Sigmoid colon (tissue), 7 donors: Measurements from ENCODE around the gene RALB. TPM values are rescaled to one million over a fixed set of nuclear protein-coding genes. Genes with fewer than 3 reads are reported as not detected.

ENCODE experiments used
- DNase-seq: peaks from one replicate; pipeline ENCODE4 v3.0.0-alpha.2; 2019
- H3K27ac ChIP-seq, 4 donors: fragments of 200-600 bp; sonication (generic); one replicate each; pipeline ENCODE4 v1.5.1; 2016 to 2019; ENCODE audit warnings: mild to moderate bottlenecking in 1 of 4
- H3K27me3 ChIP-seq, 3 donors: fragments of 200-600 bp; sonication (generic); one replicate each; pipeline ENCODE4 v1.5.1; 2019; ENCODE audit warnings: mild to moderate bottlenecking in 1 of 3
- H3K36me3 ChIP-seq, 4 donors: fragments of 200-600 bp; sonication (generic); one replicate each; pipeline ENCODE4 v1.5.1; 2016 to 2019
- H3K4me1 ChIP-seq, 4 donors: fragments of 200-600 bp; sonication (generic); one replicate each; pipeline ENCODE4 v1.5.1; 2017 to 2019
- H3K4me3 ChIP-seq, 4 donors: fragments of 200-600 bp; sonication (generic); one replicate each; pipeline ENCODE4 v1.5.1; 2017 to 2019; ENCODE audit warnings: mild to moderate bottlenecking in 2 of 4, moderate library complexity in 1 of 4
- H3K9me3 ChIP-seq, 4 donors: fragments of 200-600 bp in 3 of 4; sonication (generic) in 3 of 4; one replicate each; pipeline versions ENCODE4 v1.5.1 to v1.6.1; 2013 to 2019
- CTCF ChIP-seq, 4 experiments: fragments of 450-650 bp in 3 of 4; fragments of 200-600 bp in 1 of 4; IDR thresholded peaks; one replicate each; pipeline ENCODE4 v1.5.1; 2016 to 2019; ENCODE audit warnings: antibody characterized with exemption in 4 of 4, mild to moderate bottlenecking in 3 of 4, moderate library complexity in 2 of 4
- EP300 ChIP-seq, 4 donors: sonication (generic); formaldehyde crosslinking; IDR thresholded peaks; one replicate each; pipeline ENCODE4 v1.6.1; 2017; ENCODE audit warnings: antibody characterized with exemption in 4 of 4
- POLR2A ChIP-seq, 2 donors: fragments of 450-650 bp; IDR thresholded peaks; one replicate each; pipeline ENCODE4 v1.6.1; 2016; ENCODE audit warnings: antibody characterized with exemption in 2 of 2, mild to moderate bottlenecking in 2 of 2, moderate library complexity in 2 of 2
- POLR2AphosphoS5 ChIP-seq, 4 donors: sonication (generic); formaldehyde crosslinking; IDR thresholded peaks; one replicate each; pipeline ENCODE4 v1.6.1; 2017; ENCODE audit warnings: antibody characterized with exemption in 4 of 4
- WGBS, 2 donors: extraction: QIAGEN DNeasy Blood & Tissue Kit; methylation state at CpG; one replicate each; pipeline ENCODE4 v1.1.7; 2013; 5-methylcytosine and 5-hydroxymethylcytosine counted together
- intact Hi-C: fragments of 100-400 bp; cut with DNase I; formaldehyde crosslinking; loops from one replicate; pipeline ENCODE4 v1.15.1; 2023
- polyA plus RNA-seq, 3 donors: library from polyadenylated mRNA; stranded (reverse); fragments of 200-250 nt; gene quantifications; one replicate each; pipeline ENCODE4 v1.2.3, GENCODE V29; 2013
- total RNA-seq, 4 donors: library from RNA; depleted of rRNA; stranded (reverse); fragments of >200 nt; gene quantifications; one replicate each; pipeline ENCODE4 v1.1.0, GENCODE V29; 2016
- donor health status: healthy with polysubstance abuse.
- donor health status: Bipolar disorder and iron deficiency.
- donor health status: healthy.

RALB gene
- total and polyA plus RNA-seq, 7 donors: 47.9 to 143 (median 60.2) TPM

- Histone ChIP-seq H3K27ac (peak overlapping the region in 1 of 4 donors; percentile 30), H3K27me3 (no peaks in the 10 kb centered on the region), H3K4me1 (peaks cover 0 to 22% (median 18%) of the 10 kb centered on the region in 4 donors), H3K4me3 (peak overlapping the region in 3 of 4 donors; percentile 40 to 45 (median 40)), H3K9me3 (no peaks in the 10 kb centered on the region), H3K36me3 (no peaks in the 10 kb centered on the region)
- no peak for DNase-seq
- TF ChIP-seq POLR2AphosphoS5 (IDR thresholded peaks at IDR 0.05) (no peak), POLR2A (IDR thresholded peaks at IDR 0.05) (no peak), EP300 (IDR thresholded peaks at IDR 0.05) (no peak), CTCF (IDR thresholded peaks at IDR 0.05) (no peak)
- intact Hi-C loops: loop anchor here (1.0 to 5.0 kb wide), 3 partner anchors 61 to 107 kb away; partner anchors contain the start of gene RALB
- WGBS, 2 donors: 34 to 68% methylated on average over 39 of the region's 39 CpGs
Measured at GRCh38 chr2:120313695-120314615, 61.3 kb downstream of the RALB start.

- Histone ChIP-seq H3K27me3 (no peaks in the 10 kb centered on the region), H3K4me1 (peaks cover 0 to 26% (median 20%) of the 10 kb centered on the region in 4 donors), H3K9me3 (no peaks in the 10 kb centered on the region), H3K4me3 (no peak overlapping the region), H3K27ac (no peak overlapping the region), H3K36me3 (no peaks in the 10 kb centered on the region)
- TF ChIP-seq POLR2AphosphoS5 (IDR thresholded peaks at IDR 0.05): no peak
- no peak for TF ChIP-seq CTCF (IDR thresholded peaks at IDR 0.05)
- intact Hi-C loops: loop anchor here (5.0 kb wide), 1 partner anchor 108 kb away; no protein-coding TSS in a partner anchor
- DNase-seq: no peak
- WGBS, 2 donors: 83 to 86% methylated on average over 19 of the region's 19 CpGs
Measured at GRCh38 chr2:120314690-120315366, 62.2 kb downstream of the RALB start.

GRCh38 chr2:120315367-120316033, 62.8 kb downstream of the RALB start:
- no peak for DNase-seq

More at GRCh38 chr2:120315367-120316033, 62.8 kb downstream of the RALB start:
- no peaks in the 10 kb centered on the region for H3K9me3 ChIP-seq
- H3K4me1 ChIP-seq: peaks cover 0 to 26% (median 20%) of the 10 kb centered on the region in 4 donors
- TF ChIP-seq EP300 (IDR thresholded peaks at IDR 0.05) (no peak), POLR2A (IDR thresholded peaks at IDR 0.05) (no peak), CTCF (IDR thresholded peaks at IDR 0.05) (no peak), POLR2AphosphoS5 (IDR thresholded peaks at IDR 0.05) (no peak)
- no peak overlapping the region for H3K4me3 ChIP-seq
- no peaks in the 10 kb centered on the region for H3K36me3 ChIP-seq
- intact Hi-C loops: no loop called here
- WGBS, 2 donors: 93% methylated on average over 17 of the region's 17 CpGs
- H3K27ac ChIP-seq: no peak overlapping the region
- no peaks in the 10 kb centered on the region for H3K27me3 ChIP-seq
